ENCODE results near the gene SELE. TPM values are rescaled to one million over a fixed set of nuclear protein-coding genes. Genes with fewer than 3 reads are reported as not detected.

The SELE gene
- total and polyA plus RNA-seq, 4 donors, result 0.09 to 4.2 (median 3.3) TPM

DNA sequence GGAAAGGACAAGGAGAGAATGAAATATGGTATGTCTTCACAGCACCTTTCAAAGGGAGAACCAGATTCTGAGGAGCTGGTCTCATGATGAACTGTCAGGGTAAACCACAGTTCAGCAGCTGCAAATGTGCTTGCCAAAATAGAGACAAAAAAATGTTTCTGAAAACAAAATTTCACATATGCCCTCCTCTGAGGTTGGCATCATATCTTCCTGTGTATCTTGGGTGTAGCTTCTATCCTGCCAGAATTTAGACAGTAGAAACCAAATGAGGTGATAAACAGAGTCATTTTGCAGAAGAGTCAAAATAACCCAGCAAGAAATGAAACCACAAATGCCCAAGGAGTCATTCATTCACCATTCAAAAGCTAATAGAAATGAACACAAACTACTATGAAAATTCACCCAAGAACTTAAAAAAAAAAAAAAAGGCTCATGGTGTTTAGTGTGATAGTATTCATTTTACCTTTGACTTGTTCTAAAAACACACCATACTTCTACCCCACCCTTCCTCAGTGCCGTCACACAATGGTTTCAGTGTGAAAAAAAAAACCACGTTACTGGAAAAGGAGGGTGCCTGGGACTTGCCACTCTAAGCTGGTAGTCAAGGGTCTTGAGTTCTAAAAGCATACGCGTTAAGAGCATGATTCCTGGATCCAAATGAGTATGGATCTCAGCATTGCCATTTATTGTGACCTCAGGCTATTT, 41.0 kb downstream of the SELE start:
- DNase-seq (ENCODE audit: low spot score), result no peak

DNA sequence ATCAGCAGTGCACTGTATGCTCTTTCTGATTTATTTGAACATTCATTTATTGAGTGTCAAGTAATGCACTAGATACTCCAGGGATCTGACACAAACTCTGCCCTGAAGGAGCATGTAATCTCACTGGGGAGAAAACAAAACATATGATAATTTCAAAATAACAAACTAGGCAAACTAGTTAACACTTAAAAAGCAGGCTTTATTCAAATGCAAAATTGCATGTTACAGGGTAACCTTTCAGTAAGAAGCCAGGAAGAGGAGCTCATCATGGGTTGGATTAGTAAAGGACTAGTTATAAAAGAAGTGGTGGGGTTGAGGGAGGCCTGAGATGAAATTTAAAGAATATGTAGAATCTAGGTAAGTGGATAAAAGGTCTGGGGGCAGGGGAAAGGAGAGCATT, 43.4 kb downstream of the SELE start:
- H3K27ac ChIP-seq (ENCODE audit: low read depth in 1 of 2, low read length in 2 of 2), result no peak overlapping the region
- H3K4me3 ChIP-seq (ENCODE audit: low read depth in 1 of 3, low read length in 3 of 3), result no peak overlapping the region
- TF ChIP-seq GABPA (IDR thresholded peaks at IDR 0.05 in 1 of 2, conservative IDR thresholded peaks at IDR 0.05 in 1 of 2) (no peak), FOXA2 (IDR thresholded peaks at IDR 0.05) (no peak), HNF4G (IDR thresholded peaks at IDR 0.05) (no peak), JUND (IDR thresholded peaks at IDR 0.05) (no peak), TAF1 (conservative IDR thresholded peaks at IDR 0.05) (no peak), YY1 (IDR thresholded peaks at IDR 0.05) (no peak), EGR1 (IDR thresholded peaks at IDR 0.05; ENCODE audit: low read depth in 2 of 2) (no peak)
- TF ChIP-seq, protein P1, sequence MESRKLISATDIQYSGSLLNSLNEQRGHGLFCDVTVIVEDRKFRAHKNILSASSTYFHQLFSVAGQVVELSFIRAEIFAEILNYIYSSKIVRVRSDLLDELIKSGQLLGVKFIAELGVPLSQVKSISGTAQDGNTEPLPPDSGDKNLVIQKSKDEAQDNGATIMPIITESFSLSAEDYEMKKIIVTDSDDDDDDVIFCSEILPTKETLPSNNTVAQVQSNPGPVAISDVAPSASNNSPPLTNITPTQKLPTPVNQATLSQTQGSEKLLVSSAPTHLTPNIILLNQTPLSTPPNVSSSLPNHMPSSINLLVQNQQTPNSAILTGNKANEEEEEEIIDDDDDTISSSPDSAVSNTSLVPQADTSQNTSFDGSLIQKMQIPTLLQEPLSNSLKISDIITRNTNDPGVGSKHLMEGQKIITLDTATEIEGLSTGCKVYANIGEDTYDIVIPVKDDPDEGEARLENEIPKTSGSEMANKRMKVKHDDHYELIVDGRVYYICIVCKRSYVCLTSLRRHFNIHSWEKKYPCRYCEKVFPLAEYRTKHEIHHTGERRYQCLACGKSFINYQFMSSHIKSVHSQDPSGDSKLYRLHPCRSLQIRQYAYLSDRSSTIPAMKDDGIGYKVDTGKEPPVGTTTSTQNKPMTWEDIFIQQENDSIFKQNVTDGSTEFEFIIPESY (IDR thresholded peaks at IDR 0.05), result no peak
- TF ChIP-seq, protein P2, sequence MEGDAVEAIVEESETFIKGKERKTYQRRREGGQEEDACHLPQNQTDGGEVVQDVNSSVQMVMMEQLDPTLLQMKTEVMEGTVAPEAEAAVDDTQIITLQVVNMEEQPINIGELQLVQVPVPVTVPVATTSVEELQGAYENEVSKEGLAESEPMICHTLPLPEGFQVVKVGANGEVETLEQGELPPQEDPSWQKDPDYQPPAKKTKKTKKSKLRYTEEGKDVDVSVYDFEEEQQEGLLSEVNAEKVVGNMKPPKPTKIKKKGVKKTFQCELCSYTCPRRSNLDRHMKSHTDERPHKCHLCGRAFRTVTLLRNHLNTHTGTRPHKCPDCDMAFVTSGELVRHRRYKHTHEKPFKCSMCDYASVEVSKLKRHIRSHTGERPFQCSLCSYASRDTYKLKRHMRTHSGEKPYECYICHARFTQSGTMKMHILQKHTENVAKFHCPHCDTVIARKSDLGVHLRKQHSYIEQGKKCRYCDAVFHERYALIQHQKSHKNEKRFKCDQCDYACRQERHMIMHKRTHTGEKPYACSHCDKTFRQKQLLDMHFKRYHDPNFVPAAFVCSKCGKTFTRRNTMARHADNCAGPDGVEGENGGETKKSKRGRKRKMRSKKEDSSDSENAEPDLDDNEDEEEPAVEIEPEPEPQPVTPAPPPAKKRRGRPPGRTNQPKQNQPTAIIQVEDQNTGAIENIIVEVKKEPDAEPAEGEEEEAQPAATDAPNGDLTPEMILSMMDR (IDR thresholded peaks at IDR 0.05; ENCODE audit: low read depth, low read length, missing input control), result no peak
- no peaks in the 10 kb centered on the region for H3K9me3 ChIP-seq (ENCODE audit: control insufficient read depth in 4 of 4, low read length in 3 of 4)
- H3K9ac ChIP-seq (ENCODE audit: low read depth in 1 of 2, low read length in 2 of 2), result no peak overlapping the region
- no peaks in the 10 kb centered on the region for H3K27me3 ChIP-seq (ENCODE audit: control insufficient read depth in 4 of 4, insufficient read depth in 4 of 4, low read length in 3 of 4)
- no peaks in the 10 kb centered on the region for H3K36me3 ChIP-seq (ENCODE audit: control insufficient read depth in 4 of 4, insufficient read depth in 3 of 4, low read depth in 1 of 4, low read length in 3 of 4)
- no peaks in the 10 kb centered on the region for H3K4me1 ChIP-seq (ENCODE audit: control insufficient read depth in 4 of 4, insufficient read depth in 4 of 4, low read length in 3 of 4)
- no peak for DNase-seq (ENCODE audit: low spot score)

More for the DNA sequence above, 41.0 kb downstream of the SELE start:
- Histone ChIP-seq H3K27ac (ENCODE audit: low read depth in 1 of 2, low read length in 2 of 2) (no peak overlapping the region), H3K27me3 (ENCODE audit: control insufficient read depth in 4 of 4, insufficient read depth in 4 of 4, low read length in 3 of 4) (no peaks in the 10 kb centered on the region), H3K36me3 (ENCODE audit: control insufficient read depth in 4 of 4, insufficient read depth in 3 of 4, low read depth in 1 of 4, low read length in 3 of 4) (no peaks in the 10 kb centered on the region), H3K4me3 (ENCODE audit: low read depth in 1 of 3, low read length in 3 of 3) (no peak overlapping the region), H3K4me1 (ENCODE audit: control insufficient read depth in 4 of 4, insufficient read depth in 4 of 4, low read length in 3 of 4) (peaks cover 0 to 2% (median 0%) of the 10 kb centered on the region in 4 donors), H3K9me3 (ENCODE audit: control insufficient read depth in 4 of 4, low read length in 3 of 4) (no peaks in the 10 kb centered on the region), H3K9ac (ENCODE audit: low read depth in 1 of 2, low read length in 2 of 2) (no peak overlapping the region)
- WGBS, result 88% methylated on average over 4 of the region's 4 CpGs
- TF ChIP-seq HNF4G (IDR thresholded peaks at IDR 0.05), result no peak
- TF ChIP-seq, protein P1 (IDR thresholded peaks at IDR 0.05), result no peak
- TF ChIP-seq, protein P3, sequence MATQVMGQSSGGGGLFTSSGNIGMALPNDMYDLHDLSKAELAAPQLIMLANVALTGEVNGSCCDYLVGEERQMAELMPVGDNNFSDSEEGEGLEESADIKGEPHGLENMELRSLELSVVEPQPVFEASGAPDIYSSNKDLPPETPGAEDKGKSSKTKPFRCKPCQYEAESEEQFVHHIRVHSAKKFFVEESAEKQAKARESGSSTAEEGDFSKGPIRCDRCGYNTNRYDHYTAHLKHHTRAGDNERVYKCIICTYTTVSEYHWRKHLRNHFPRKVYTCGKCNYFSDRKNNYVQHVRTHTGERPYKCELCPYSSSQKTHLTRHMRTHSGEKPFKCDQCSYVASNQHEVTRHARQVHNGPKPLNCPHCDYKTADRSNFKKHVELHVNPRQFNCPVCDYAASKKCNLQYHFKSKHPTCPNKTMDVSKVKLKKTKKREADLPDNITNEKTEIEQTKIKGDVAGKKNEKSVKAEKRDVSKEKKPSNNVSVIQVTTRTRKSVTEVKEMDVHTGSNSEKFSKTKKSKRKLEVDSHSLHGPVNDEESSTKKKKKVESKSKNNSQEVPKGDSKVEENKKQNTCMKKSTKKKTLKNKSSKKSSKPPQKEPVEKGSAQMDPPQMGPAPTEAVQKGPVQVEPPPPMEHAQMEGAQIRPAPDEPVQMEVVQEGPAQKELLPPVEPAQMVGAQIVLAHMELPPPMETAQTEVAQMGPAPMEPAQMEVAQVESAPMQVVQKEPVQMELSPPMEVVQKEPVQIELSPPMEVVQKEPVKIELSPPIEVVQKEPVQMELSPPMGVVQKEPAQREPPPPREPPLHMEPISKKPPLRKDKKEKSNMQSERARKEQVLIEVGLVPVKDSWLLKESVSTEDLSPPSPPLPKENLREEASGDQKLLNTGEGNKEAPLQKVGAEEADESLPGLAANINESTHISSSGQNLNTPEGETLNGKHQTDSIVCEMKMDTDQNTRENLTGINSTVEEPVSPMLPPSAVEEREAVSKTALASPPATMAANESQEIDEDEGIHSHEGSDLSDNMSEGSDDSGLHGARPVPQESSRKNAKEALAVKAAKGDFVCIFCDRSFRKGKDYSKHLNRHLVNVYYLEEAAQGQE (IDR thresholded peaks at IDR 0.05), result no peak
- TF ChIP-seq RXRA (IDR thresholded peaks at IDR 0.05), result no peak
- no peak for TF ChIP-seq NR2F2 (IDR thresholded peaks at IDR 0.05)
- no peak for TF ChIP-seq YY1 (IDR thresholded peaks at IDR 0.05)
- TF ChIP-seq TAF1 (conservative IDR thresholded peaks at IDR 0.05), result no peak
- TF ChIP-seq FOXA1 (IDR thresholded peaks at IDR 0.05), result no peak
